ENCODE results near the gene FTCD. TPM values are rescaled to one million over a fixed set of nuclear protein-coding genes. Genes with fewer than 3 reads are reported as not detected.

FTCD gene
- total and polyA plus RNA-seq, 2 of the 8 experiments (the other 6 are each of a cell fraction or from before 2014, with no cell fraction given), result 3.3 to 4.9 TPM

DNA sequence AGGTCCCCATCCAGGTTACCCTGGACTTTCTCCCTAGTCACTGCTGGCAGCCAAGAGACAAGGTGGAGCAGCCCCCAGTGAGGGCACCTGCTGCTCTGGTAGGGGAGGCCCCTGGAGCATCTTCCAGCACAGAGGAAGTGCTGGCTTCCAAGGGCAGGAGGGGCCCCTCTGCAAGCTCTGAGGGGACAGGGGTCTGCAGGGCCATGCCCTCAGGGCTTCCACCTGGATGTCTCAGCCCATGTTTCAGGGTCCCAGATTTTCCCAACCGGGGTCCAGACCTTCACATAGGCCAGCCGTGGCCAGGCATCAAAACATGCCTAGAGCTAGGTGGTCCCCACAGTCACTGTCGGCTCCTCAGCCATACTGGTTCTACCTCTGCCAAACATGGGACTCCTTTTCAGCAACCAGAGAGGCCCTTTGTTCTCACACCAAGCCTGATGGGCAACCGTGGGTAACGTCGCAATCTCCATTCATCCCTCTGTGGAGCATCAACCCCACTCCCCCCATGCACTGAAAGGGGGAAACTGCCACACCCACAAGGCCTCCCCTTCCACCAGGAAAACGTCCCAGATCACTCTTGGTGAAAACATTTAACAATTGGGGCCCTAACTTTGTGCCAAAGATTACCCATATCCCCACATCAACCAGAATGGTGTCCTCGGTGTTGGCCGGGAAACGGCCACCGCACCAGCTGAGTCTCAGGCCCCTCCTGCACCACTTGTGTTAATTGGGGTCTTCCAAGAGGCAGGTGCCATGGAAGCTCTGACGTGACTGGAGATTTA is 59.4 kb downstream of the FTCD start:
- H4K5ac ChIP-seq (ENCODE audit: insufficient read length, low read depth, low read length), result no peak overlapping the region
- H2BK120ac ChIP-seq (replicated peaks; ENCODE audit: low read depth, low read length), result no peak overlapping the region
- no peak overlapping the region for H3K56ac ChIP-seq (replicated peaks; ENCODE audit: insufficient read length, low read depth, low read length)
- peaks cover 0 to 4% (median 0%) of the 10 kb centered on the region in 4 experiments; a peak in 2 of 7 replicates for H3K4me1 ChIP-seq (replicated peaks in 1 of 4; ENCODE audit: control insufficient read depth in 3 of 4, insufficient read depth in 4 of 4, low read length in 3 of 4)
- H2AFZ ChIP-seq (ENCODE audit: low read length), result no peak overlapping the region
- H3K36me3 ChIP-seq (ENCODE audit: control insufficient read depth in 2 of 4, insufficient read depth in 4 of 4, low read length in 3 of 4), result no peaks in the 10 kb centered on the region
- H2BK20ac ChIP-seq (ENCODE audit: low read length), result no peak overlapping the region
- H3K23me2 ChIP-seq (ENCODE audit: low read depth, low read length), result peaks cover 14% of the 10 kb centered on the region; the same call in 1 of the 2 replicates
- H4K20me1 ChIP-seq (replicated peaks in 1 of 2; ENCODE audit: control insufficient read depth in 1 of 2, insufficient read depth in 2 of 2, low read length in 2 of 2), result peaks cover 0 to 12% of the 10 kb centered on the region in 2 experiments
- WGBS, 2 experiments (ENCODE audit: extremely low coverage in 1 of 2, insufficient coverage in 1 of 2, insufficient read length in 1 of 2, insufficient replicate concordance in 2 of 2, low coverage in 1 of 2, low lambda C conversion rate in 2 of 2, missing lambda C conversion rate in 1 of 2), result 90% methylated on average over 12 of the region's 12 CpGs; no CpG with 5 or more reads in 1 of the 2 experiments
- H3K9me3 ChIP-seq (ENCODE audit: insufficient read depth in 2 of 2, low read depth in 1 of 2, low read length in 1 of 2), result peaks cover 15 to 29% of the 10 kb centered on the region in 2 experiments
- peaks cover 0 to 14% (median 9%) of the 10 kb centered on the region in 4 experiments; a peak in 6 of 7 replicates for H3K27me3 ChIP-seq (replicated peaks in 1 of 4; ENCODE audit: control insufficient read depth in 3 of 4, extremely low read depth in 1 of 4, insufficient read depth in 3 of 4, low read length in 3 of 4)
- H4K8ac ChIP-seq (ENCODE audit: extremely low read depth, insufficient read depth, low read length), result no peak overlapping the region
- FAIRE-seq, result no peak
- no peak overlapping the region for H4K91ac ChIP-seq (replicated peaks; ENCODE audit: insufficient read length, low read length)
- H3K9ac ChIP-seq (replicated peaks in 1 of 4; ENCODE audit: extremely low read depth in 1 of 4, low read depth in 3 of 4, low read length in 3 of 4), result no peak overlapping the region
- CTCF ChIA-PET (ENCODE audit: partially characterized antibody), result no interaction called here
- no peak overlapping the region for H3K4ac ChIP-seq (replicated peaks; ENCODE audit: insufficient read length, low read depth, low read length)
- peak in 1 of 2 experiments; percentile 41 for DNase-seq (ENCODE audit: low read depth in 1 of 2, low spot score in 2 of 2)
- H3K18ac ChIP-seq (ENCODE audit: extremely low read depth, low read length), result no peak overlapping the region
- H3K79me1 ChIP-seq (ENCODE audit: low read depth, low read length), result peaks cover 10% of the 10 kb centered on the region; the same call in 1 of the 2 replicates
- H2BK12ac ChIP-seq (ENCODE audit: low read depth, low read length), result no peak overlapping the region
- H3K4me3 ChIP-seq (ENCODE audit: extremely low read depth in 1 of 4, insufficient read depth in 2 of 4, low read depth in 3 of 4, low read length in 4 of 4), result no peak overlapping the region
- no peak overlapping the region for H2BK15ac ChIP-seq (ENCODE audit: low read length)
- POLR2A ChIA-PET (ENCODE audit: partially characterized antibody), result interaction anchor here (2.0 kb wide), 1 partner anchor 117 kb away, joined by 5 read pairs; no protein-coding TSS in a partner anchor
- no peak overlapping the region for H2AK5ac ChIP-seq (ENCODE audit: low read depth, low read length)
- no peak overlapping the region for H2BK5ac ChIP-seq (ENCODE audit: low read depth, low read length)
- no peak overlapping the region for H3K27ac ChIP-seq (ENCODE audit: low read depth, low read length)
- no peak overlapping the region for H3K23ac ChIP-seq (ENCODE audit: insufficient read length)
- no peak overlapping the region; a peak in 1 of 4 replicates for H3K4me2 ChIP-seq (ENCODE audit: insufficient read depth in 1 of 2, low read depth in 2 of 2, low read length in 2 of 2)
- peaks cover 0 to 3% of the 10 kb centered on the region in 2 experiments; a peak in 1 of 4 replicates for H3K79me2 ChIP-seq (ENCODE audit: control insufficient read depth in 1 of 2, insufficient read depth in 2 of 2, low read length in 2 of 2)
- H3K14ac ChIP-seq (ENCODE audit: insufficient read length), result no peak overlapping the region
- no peak for TF ChIP-seq EP300 (IDR thresholded peaks at IDR 0.05; ENCODE audit: borderline replicate concordance in 1 of 2, low read depth in 2 of 2, low read length in 2 of 2)
- TF ChIP-seq SP4 (IDR thresholded peaks at IDR 0.05; ENCODE audit: low read length), result no peak
- no peak for TF ChIP-seq JUN (IDR thresholded peaks at IDR 0.05; ENCODE audit: low read depth, low read length)
- no peak for TF ChIP-seq KDM1A (IDR thresholded peaks at IDR 0.05; ENCODE audit: borderline replicate concordance, low read length)
- TF ChIP-seq KDM4A (IDR thresholded peaks at IDR 0.05; ENCODE audit: low read depth, low read length, severe bottlenecking), result no peak

Data from H1 (cell line).